HCT116 (cell line): ENCODE measurements around the gene S100A10. TPM values are rescaled to one million over a fixed set of nuclear protein-coding genes. Genes with fewer than 3 reads are reported as not detected.

ENCODE experiments used
- ATAC-seq: fragments of 200-7000 bp; cut with Tn5 transposase; 2 replicates; pipeline ENCODE4 v1.9.1; 2020; ENCODE audit warnings: mild to moderate bottlenecking, moderate library complexity
- BruUV-seq: library from RNA; stranded (reverse); fragments of 400-500 nt; replicated peaks from 2 replicates; lab custom pipeline; 2021; lab: Mats Ljungman, UMichigan
- CTCF ChIA-PET: fragments of 300-600 bp; sonication (Branson Sonifier 250); formaldehyde crosslinking; loops from one replicate; lab custom pipeline; 2021; ENCODE audit warnings: antibody characterized with exemption; lab: Charles Lee
- POLR2A ChIA-PET: fragments of 300-600, 350-600 bp; sonication (Branson Sonifier 250); formaldehyde crosslinking; loops from one replicate; lab custom pipeline; 2021; ENCODE audit warnings: antibody characterized with exemption; lab: Charles Lee
- RAD21 ChIA-PET, 2 experiments: fragments of 300-600 bp; sonication (Branson Sonifier 250); formaldehyde crosslinking; loops; one replicate each; lab custom pipeline; 2023; ENCODE audit warnings: low total read pairs in 2 of 2; ENCODE audit not compliant: uncharacterized antibody in 2 of 2, unreplicated experiment in 2 of 2, low non-redundant PET in 1 of 2; lab: Charles Lee
- DNase-seq: peaks from one replicate; pipeline ENCODE4 v3.0.0-alpha.2; 2010; ENCODE audit warnings: low read depth, low spot score
- H2AFZ ChIP-seq: fragments of 200-600 bp; shearing (Covaris generic), sonication (generic); 2 replicates; pipeline ENCODE4 v1.6.1; 2017; ENCODE audit warnings: low read depth, mixed run types, mixed read lengths, antibody characterized with exemption, low read length; ENCODE audit not compliant: poor library complexity, severe bottlenecking
- H3K27ac ChIP-seq: 2 replicates; pipeline ENCODE4 v1.5.1; 2012; ENCODE audit warnings: low read depth, low read length
- H3K27me3 ChIP-seq: fragments of 200-600 bp; sonication (generic); 2 replicates; pipeline ENCODE4 v1.6.1; 2016; ENCODE audit warnings: mixed run types, low read length, mixed read lengths; ENCODE audit not compliant: insufficient read depth
- H3K36me3 ChIP-seq, 2 experiments: fragments of 200-500 bp in 1 of 2; fragments of 200-600 bp in 1 of 2; sonication (Bioruptor generic) in 1 of 2; sonication (generic) in 1 of 2; 2 replicates each; pipeline versions ENCODE4 v1.5.1 to v1.6.1; 2014 to 2016; ENCODE audit warnings: low read length in 2 of 2, inconsistent platforms in 1 of 2, mixed read lengths in 1 of 2, mixed run types in 1 of 2; ENCODE audit not compliant: insufficient read depth in 2 of 2, control insufficient read depth in 1 of 2
- H3K4me1 ChIP-seq, 2 experiments: fragments of 200-600 bp in 1 of 2; sonication (generic) in 1 of 2; 2 replicates each; pipeline versions ENCODE4 v1.5.1 to v1.6.1; 2012 to 2017; ENCODE audit warnings: low read length in 2 of 2, inconsistent platforms in 1 of 2, mild to moderate bottlenecking in 1 of 2, mixed read lengths in 1 of 2, mixed run types in 1 of 2, moderate library complexity in 1 of 2; ENCODE audit not compliant: insufficient read depth in 2 of 2, control insufficient read depth in 1 of 2
- H3K4me2 ChIP-seq: fragments of 200-600 bp; sonication (generic); 2 replicates; pipeline ENCODE4 v1.6.1; 2017; ENCODE audit warnings: mixed run types, low read length, mixed read lengths
- H3K4me3 ChIP-seq, 2 experiments: fragments of 200-600 bp in 1 of 2; sonication (generic) in 1 of 2; replicated peaks in 1 of 2; 2 replicates each; pipeline ENCODE4 v1.5.1; 2011 to 2016; ENCODE audit warnings: low read length in 2 of 2, control low read depth in 1 of 2, low read depth in 1 of 2, mild to moderate bottlenecking in 1 of 2, mixed read lengths in 1 of 2, mixed run types in 1 of 2
- H3K79me2 ChIP-seq: fragments of 200-600 bp; sonication (generic); 2 replicates; pipeline ENCODE4 v1.6.1; 2017; ENCODE audit warnings: mild to moderate bottlenecking, mixed run types, low read length, moderate library complexity, mixed read lengths; ENCODE audit not compliant: insufficient read depth
- H3K9ac ChIP-seq: fragments of 200-600 bp; sonication (generic); 2 replicates; pipeline ENCODE4 v1.6.1; 2016; ENCODE audit warnings: low read length, mixed read lengths
- H3K9me2 ChIP-seq: fragments of 200-600 bp; sonication (generic), shearing (Covaris generic); 2 replicates; pipeline ENCODE4 v1.6.1; 2017; ENCODE audit warnings: mixed run types, mild to moderate bottlenecking, moderate library complexity; ENCODE audit not compliant: insufficient read depth
- H3K9me3 ChIP-seq, 2 experiments: fragments of 200-500 bp in 1 of 2; fragments of 200-600 bp in 1 of 2; sonication (Bioruptor generic) in 1 of 2; sonication (generic) in 1 of 2; 2 replicates each; pipeline ENCODE4 v1.6.1; 2014 to 2017; ENCODE audit warnings: low read length in 2 of 2, mixed read lengths in 2 of 2, inconsistent platforms in 1 of 2, low read depth in 1 of 2, mild to moderate bottlenecking in 1 of 2, mixed run types in 1 of 2, moderate library complexity in 1 of 2; ENCODE audit not compliant: control insufficient read depth in 1 of 2, insufficient read depth in 1 of 2
- H4K20me1 ChIP-seq: fragments of 200-600 bp; sonication (generic), shearing (Covaris generic); 2 replicates; pipeline ENCODE4 v1.6.1; 2017; ENCODE audit warnings: mixed run types, mild to moderate bottlenecking, moderate library complexity; ENCODE audit not compliant: insufficient read depth
- CBX3 ChIP-seq: IDR thresholded peaks from 2 replicates; pipeline ENCODE4 v1.6.1; 2012; ENCODE audit warnings: low read depth
- CEBPB ChIP-seq: IDR thresholded peaks from 2 replicates; pipeline ENCODE4 v1.6.1; 2012; ENCODE audit warnings: low read depth
- ELF1 ChIP-seq: IDR thresholded peaks from 2 replicates; pipeline ENCODE4 v1.6.1; 2012; ENCODE audit warnings: low read depth, borderline replicate concordance
- EZH2 ChIP-seq: fragments of 200-600 bp; sonication (generic); IDR thresholded peaks from 2 replicates; pipeline ENCODE4 v1.6.1; 2017; ENCODE audit warnings: antibody characterized with exemption, mixed run types
- EZH2phosphoT487 ChIP-seq: fragments of 200-600 bp; IDR thresholded peaks from 2 replicates; pipeline ENCODE4 v1.6.1; 2018; ENCODE audit warnings: antibody characterized with exemption, borderline replicate concordance
- FOSL1 ChIP-seq: IDR thresholded peaks from 2 replicates; pipeline ENCODE4 v1.6.1; 2012; ENCODE audit warnings: low read depth
- JUND ChIP-seq: IDR thresholded peaks from 2 replicates; pipeline ENCODE4 v1.6.1; 2012
- MAX ChIP-seq: IDR thresholded peaks from 2 replicates; pipeline ENCODE4 v1.6.1; 2012
- POLR2AphosphoS5 ChIP-seq: IDR thresholded peaks from 2 replicates; pipeline ENCODE4 v1.6.1; 2011; ENCODE audit warnings: mild to moderate bottlenecking, low read depth, low read length, moderate library complexity
- SIN3A ChIP-seq: IDR thresholded peaks from 2 replicates; pipeline ENCODE4 v1.6.1; 2012; ENCODE audit warnings: low read depth
- SP1 ChIP-seq: IDR thresholded peaks from 2 replicates; pipeline ENCODE4 v1.6.1; 2012; ENCODE audit warnings: low read depth
- SRF ChIP-seq: IDR thresholded peaks from 2 replicates; pipeline ENCODE4 v1.6.1; 2012; ENCODE audit warnings: low read depth
- YY1 ChIP-seq: IDR thresholded peaks from 2 replicates; pipeline ENCODE4 v1.6.1; 2011; ENCODE audit warnings: low read length, low read depth, moderate library complexity, mild to moderate bottlenecking; ENCODE audit not compliant: insufficient replicate concordance; ENCODE audit errors: extremely low read depth
- ZBTB33 ChIP-seq: IDR thresholded peaks from 2 replicates; pipeline ENCODE4 v1.6.1; 2011; ENCODE audit warnings: mild to moderate bottlenecking, low read length, moderate library complexity; ENCODE audit not compliant: insufficient replicate concordance; ENCODE audit errors: extremely low read depth
- intact Hi-C: fragments of 100-400 bp; cut with micrococcal nuclease; formaldehyde crosslinking; loops from 2 replicates; pipeline ENCODE4 v1.10.0; 2022
- total RNA-seq: library from RNA; stranded (reverse); gene quantifications from one replicate; pipeline ENCODE4 v1.2.1, GENCODE V29; 2021; ENCODE audit not compliant: unreplicated experiment
- TF ChIP-seq, protein P1 (sequence below), 3 experiments: fragments of 200-600 bp in 1 of 3; sonication (generic) in 1 of 3; IDR thresholded peaks in 2 of 3; conservative IDR thresholded peaks in 1 of 3; 2 replicates each; pipeline ENCODE4 v1.5.1; 2012 to 2017; ENCODE audit warnings: low read depth in 2 of 3, low read length in 2 of 3, antibody characterized with exemption in 1 of 3, borderline replicate concordance in 1 of 3, control low read depth in 1 of 3, mild to moderate bottlenecking in 1 of 3, mixed read lengths in 1 of 3, mixed run types in 1 of 3, moderate library complexity in 1 of 3; ENCODE audit not compliant: insufficient read depth in 1 of 3

Gene S100A10
- total RNA-seq, 1 experiment from 2014 or later, result 340 TPM

- TF ChIP-seq ZBTB33 (peak; percentile 66), YY1 (peak; percentile 52), CBX3 (peak; percentile 79; the same call in 1 of the 2 replicates), EZH2 (no peak), CEBPB (peak; percentile 78)
Measured at GRCh38 chr1:151972542-151973248, 21.0 kb downstream of the S100A10 start (continued).

GRCh38 chr1:151970626-151971025 lies 23.0 kb downstream of the S100A10 start:
- Histone ChIP-seq H3K27ac (no peak overlapping the region), H3K9ac (no peak overlapping the region), H3K36me3 (no peaks in the 10 kb centered on the region), H3K27me3 (no peaks in the 10 kb centered on the region), H3K9me2 (no peaks in the 10 kb centered on the region), H2AFZ (no peak overlapping the region), H3K4me3 (no peak overlapping the region), H3K4me1 (peaks cover 46 to 70% of the 10 kb centered on the region in 2 experiments), H4K20me1 (no peaks in the 10 kb centered on the region), H3K4me2 (peak overlapping the region; percentile 40), H3K9me3 (no peaks in the 10 kb centered on the region), H3K79me2 (no peaks in the 10 kb centered on the region)
- ChIA-PET CTCF (interaction anchor here (0.8 to 8.8 kb wide), 4 partner anchors 24 to 43 kb away, joined by 3 to 168 read pairs (median 53); partner anchors contain the start of gene S100A10), RAD21 (no interaction called here), POLR2A (no interaction called here)
- no TSS peak for BruUV-seq
- no peak for DNase-seq
- ATAC-seq, result no peak
- intact Hi-C loops, result no loop called here
- TF ChIP-seq ZBTB33 (no peak), CBX3 (no peak), POLR2AphosphoS5 (no peak), SRF (no peak), EZH2phosphoT487 (no peak), SP1 (no peak), ELF1 (no peak), JUND (no peak), SIN3A (no peak), MAX (no peak), FOSL1 (no peak)
- TF ChIP-seq, protein P1, sequence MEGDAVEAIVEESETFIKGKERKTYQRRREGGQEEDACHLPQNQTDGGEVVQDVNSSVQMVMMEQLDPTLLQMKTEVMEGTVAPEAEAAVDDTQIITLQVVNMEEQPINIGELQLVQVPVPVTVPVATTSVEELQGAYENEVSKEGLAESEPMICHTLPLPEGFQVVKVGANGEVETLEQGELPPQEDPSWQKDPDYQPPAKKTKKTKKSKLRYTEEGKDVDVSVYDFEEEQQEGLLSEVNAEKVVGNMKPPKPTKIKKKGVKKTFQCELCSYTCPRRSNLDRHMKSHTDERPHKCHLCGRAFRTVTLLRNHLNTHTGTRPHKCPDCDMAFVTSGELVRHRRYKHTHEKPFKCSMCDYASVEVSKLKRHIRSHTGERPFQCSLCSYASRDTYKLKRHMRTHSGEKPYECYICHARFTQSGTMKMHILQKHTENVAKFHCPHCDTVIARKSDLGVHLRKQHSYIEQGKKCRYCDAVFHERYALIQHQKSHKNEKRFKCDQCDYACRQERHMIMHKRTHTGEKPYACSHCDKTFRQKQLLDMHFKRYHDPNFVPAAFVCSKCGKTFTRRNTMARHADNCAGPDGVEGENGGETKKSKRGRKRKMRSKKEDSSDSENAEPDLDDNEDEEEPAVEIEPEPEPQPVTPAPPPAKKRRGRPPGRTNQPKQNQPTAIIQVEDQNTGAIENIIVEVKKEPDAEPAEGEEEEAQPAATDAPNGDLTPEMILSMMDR (IDR thresholded peaks at IDR 0.05 in 2 of 3, conservative IDR thresholded peaks at IDR 0.05 in 1 of 3; ENCODE audit: borderline replicate concordance in 1 of 3, insufficient read depth in 1 of 3, low read depth in 2 of 3, low read length in 2 of 3), result no peak
